K562 (cell line): ENCODE results near the gene CD14. TPM values are rescaled to one million over a fixed set of nuclear protein-coding genes. Genes with fewer than 3 reads are reported as not detected.

Source experiments
- ATAC-seq: fragments of 200-7000 bp; cut with Tn5 transposase; 3 replicates; pipeline ENCODE4 v1.9.1; 2020; ENCODE audit warnings: moderate library complexity
- BruUV-seq: library from RNA; stranded (reverse); fragments of 400-500 nt; replicated peaks from 2 replicates; lab custom pipeline; 2021; lab: Mats Ljungman, UMichigan
- CTCF ChIA-PET: fragments of 300-600 bp; formaldehyde crosslinking; extraction: SDS; loops from one replicate; lab custom pipeline; 2021; ENCODE audit warnings: low intra/inter-chr PET ratio; lab: Yijun Ruan, JAX
- POLR2A ChIA-PET: fragments of 300-600, 350-650 bp; sonication (Branson Sonifier 250); formaldehyde crosslinking; extraction: SDS; loops from one replicate; lab custom pipeline; 2021; ENCODE audit warnings: antibody characterized with exemption, inconsistent platforms; lab: Yijun Ruan, JAX
- DNase-seq, 4 experiments: peaks; one replicate each; pipeline versions ENCODE4 v3.0.0 to v3.0.0-alpha.2; 2011 to 2018; ENCODE audit warnings: low spot score in 3 of 4, mixed read lengths in 3 of 4; ENCODE audit errors: extremely low read depth in 1 of 4
- FAIRE-seq: peaks from 2 replicates; lab custom pipeline; 2011; peaks lifted over from hg19 to GRCh38; lab: Jason Lieb, UNC
- H2AFZ ChIP-seq: 2 replicates; pipeline ENCODE4 v1.6.0; 2011; ENCODE audit warnings: low read depth, low read length, control low read depth, inconsistent platforms
- H3K27ac ChIP-seq: fragments of 200-600 bp; 3 replicates; pipeline ENCODE4 v1.8.0; 2011; ENCODE audit warnings: low read depth, mild to moderate bottlenecking, control low read depth, inconsistent platforms, low read length, moderate library complexity, mixed read lengths; ENCODE audit errors: extremely low read depth
- H3K27me3 ChIP-seq, 2 experiments: fragments of 300-600 bp in 1 of 2; 2 replicates in 1 of 2; 3 replicates in 1 of 2; pipeline versions ENCODE4 v1.6.0 to v1.8.0; 2011; ENCODE audit warnings: inconsistent platforms in 2 of 2, low read length in 2 of 2, mild to moderate bottlenecking in 1 of 2, mixed read lengths in 1 of 2, moderate library complexity in 1 of 2; ENCODE audit not compliant: control insufficient read depth in 2 of 2, insufficient read depth in 2 of 2
- H3K36me3 ChIP-seq: fragments of 300-600 bp; 3 replicates; pipeline ENCODE4 v1.8.0; 2011; ENCODE audit warnings: mild to moderate bottlenecking, low read length, inconsistent platforms; ENCODE audit not compliant: control insufficient read depth, insufficient read depth
- H3K4me1 ChIP-seq, 2 experiments: fragments of 200-600 bp in 1 of 2; replicated peaks in 1 of 2; 2 replicates in 1 of 2; 3 replicates in 1 of 2; pipeline versions ENCODE4 v1.5.1 to v1.8.0; 2011; ENCODE audit warnings: inconsistent platforms in 2 of 2, low read length in 2 of 2, mild to moderate bottlenecking in 1 of 2, mixed read lengths in 1 of 2, moderate library complexity in 1 of 2; ENCODE audit not compliant: control insufficient read depth in 2 of 2, insufficient read depth in 2 of 2
- H3K4me2 ChIP-seq: 2 replicates; pipeline ENCODE4 v1.6.1; 2011; ENCODE audit warnings: low read length, control low read depth, inconsistent platforms, mixed read lengths; ENCODE audit not compliant: insufficient read depth
- H3K4me3 ChIP-seq: fragments of 200-600 bp; sonication (generic), shearing (Covaris generic); 2 replicates; pipeline ENCODE4 v1.5.1; 2016; ENCODE audit warnings: control low read depth, inconsistent platforms
- H3K79me2 ChIP-seq: fragments of 200-600 bp; 3 replicates; pipeline ENCODE4 v1.8.0; 2011; ENCODE audit warnings: low read length, inconsistent platforms; ENCODE audit not compliant: control insufficient read depth, insufficient read depth
- H3K9ac ChIP-seq, 2 experiments: 2 replicates each; pipeline versions ENCODE4 v1.6.0 to v1.6.1; 2011; ENCODE audit warnings: low read depth in 2 of 2, low read length in 2 of 2, control low read depth in 1 of 2, inconsistent platforms in 1 of 2, mild to moderate bottlenecking in 1 of 2, mixed read lengths in 1 of 2; ENCODE audit not compliant: insufficient read depth in 1 of 2
- H3K9me1 ChIP-seq: one replicate; pipeline ENCODE4 v1.6.0; 2011; ENCODE audit warnings: inconsistent platforms, mild to moderate bottlenecking, low read length, moderate library complexity; ENCODE audit not compliant: control insufficient read depth, insufficient read depth
- H3K9me3 ChIP-seq: replicated peaks from 2 replicates; pipeline ENCODE4 v1.5.1; 2011; ENCODE audit warnings: low read depth, low read length, inconsistent platforms; ENCODE audit not compliant: control insufficient read depth, insufficient read depth
- H4K20me1 ChIP-seq: replicated peaks from 2 replicates; pipeline ENCODE4 v1.6.1; 2011; ENCODE audit warnings: low read length, inconsistent platforms, mixed read lengths; ENCODE audit not compliant: control insufficient read depth, insufficient read depth
- CCAR2 ChIP-seq: fragments of 200-400 bp; formaldehyde crosslinking; IDR thresholded peaks from 2 replicates; pipeline ENCODE4 v1.6.1; 2017; ENCODE audit warnings: mild to moderate bottlenecking, low read depth, low read length
- NFE2 ChIP-seq: IDR thresholded peaks from 2 replicates; pipeline ENCODE4 v1.6.1; 2014; ENCODE audit warnings: antibody characterized with exemption, low read depth
- PHF21A ChIP-seq: fragments of 450-650 bp; IDR thresholded peaks from 2 replicates; pipeline ENCODE4 v1.6.1; 2017; ENCODE audit warnings: low read depth, borderline replicate concordance
- POLR2A ChIP-seq: fragments of 450-650 bp; conservative IDR thresholded peaks from 2 replicates; pipeline ENCODE4 v1.6.1; 2016
- POLR2AphosphoS2 ChIP-seq: IDR thresholded peaks from 2 replicates; pipeline ENCODE4 v1.6.1; 2012; ENCODE audit warnings: low read length, improper control_type of control experiment
- POLR2AphosphoS5 ChIP-seq: IDR thresholded peaks from 2 replicates; pipeline ENCODE4 v1.6.1; 2011; ENCODE audit warnings: mild to moderate bottlenecking, low read depth, low read length, moderate library complexity; ENCODE audit not compliant: control insufficient read depth, insufficient read depth
- RBFOX2 ChIP-seq: fragments of 200-400 bp; formaldehyde crosslinking; IDR thresholded peaks from 2 replicates; pipeline ENCODE4 v1.6.1; 2017; ENCODE audit warnings: low read depth, mild to moderate bottlenecking, low read length, moderate library complexity
- RBM22 ChIP-seq: fragments of 200-400 bp; formaldehyde crosslinking; IDR thresholded peaks from 2 replicates; pipeline ENCODE4 v1.6.1; 2018; ENCODE audit warnings: low read length, low read depth; ENCODE audit not compliant: poor library complexity, severe bottlenecking
- SRSF1 ChIP-seq: fragments of 200-400 bp; formaldehyde crosslinking; IDR thresholded peaks from 2 replicates; pipeline ENCODE4 v1.6.1; 2017; ENCODE audit warnings: mild to moderate bottlenecking, low read depth, low read length, moderate library complexity
- SUPT5H ChIP-seq: fragments of 450-650 bp; IDR thresholded peaks from 2 replicates; pipeline ENCODE4 v1.6.1; 2016
- ZFPM2 ChIP-seq: fragments of 250-450 bp; sonication (Bioruptor Pico); IDR thresholded peaks from 2 replicates; pipeline ENCODE4 v1.5.1; 2022; ENCODE audit warnings: mild to moderate bottlenecking
- ZNF143 ChIP-seq: sonication (generic); formaldehyde crosslinking; IDR thresholded peaks from 2 replicates; pipeline ENCODE4 v1.9.0; 2022; ENCODE audit warnings: mild to moderate bottlenecking, missing genetic modification reagents
- ZNF197 ChIP-seq: fragments of 200-800 bp; sonication (Bioruptor generic); IDR thresholded peaks from 2 replicates; pipeline ENCODE4 v1.6.1; 2016; ENCODE audit warnings: low read depth, missing genetic modification characterization, missing compliant biosample characterization
- ZNF23 ChIP-seq: fragments of 250-450 bp; sonication (Bioruptor Pico); IDR thresholded peaks from 2 replicates; pipeline ENCODE4 v1.4.0; 2020; ENCODE audit warnings: mild to moderate bottlenecking
- ZNF324 ChIP-seq: fragments of 250-450 bp; sonication (Bioruptor Pico); IDR thresholded peaks from 2 replicates; pipeline ENCODE4 v1.4.0; 2020; ENCODE audit warnings: mild to moderate bottlenecking
- ZNF77 ChIP-seq: fragments of 250-450 bp; sonication (Bioruptor Pico); IDR thresholded peaks from 2 replicates; pipeline ENCODE4 v1.5.0; 2020
- WGBS: fragments of 100-300 bp; shearing (Covaris generic); methylation state at CpG from one replicate; pipeline ENCODE4 v1.1.6; 2016; ENCODE audit warnings: low coverage, mixed read lengths; ENCODE audit not compliant: insufficient coverage; ENCODE audit errors: missing lambda C conversion rate; 5-methylcytosine and 5-hydroxymethylcytosine counted together
- in situ Hi-C: fragments of 300-500 bp; cut with MboI; formaldehyde crosslinking; loops from 4 replicates; pipeline ENCODE4 v1.15.0; 2018; ENCODE audit warnings: inconsistent platforms, mixed read lengths
- intact Hi-C: fragments of 100-400 bp; cut with micrococcal nuclease; formaldehyde crosslinking; loops from 2 replicates; pipeline ENCODE4 v1.14.2; 2022
- polyA plus RNA-seq, 8 experiments: library from polyadenylated mRNA; depleted of rRNA in 4 of 8; stranded (reverse) in 5 of 8; unstranded in 3 of 8; fragments of >200 nt; fragmentation: Nextera tagmentation in 2 of 8; fragmentation: Illumina TruSeq in 1 of 8; extraction: Ambion mirVana in 2 of 8; extraction: Trizol in 1 of 8; gene quantifications; 2 replicates each; pipeline versions ENCODE4 v1.2.1 to v1.2.3, GENCODE V29; 2011 to 2014; ENCODE audit warnings: inconsistent platforms in 1 of 8, missing spikeins in 1 of 8
- total RNA-seq, 7 experiments: library from RNA; depleted of rRNA in 6 of 7; stranded (reverse); fragments of >200 nt in 6 of 7; fragmentation: Illumina TruSeq in 2 of 7; extraction: Trizol in 2 of 7; gene quantifications; 2 replicates each; pipeline versions ENCODE4 v1.2.1 to v1.2.3, GENCODE V29; 2011 to 2021; ENCODE audit warnings: low replicate concordance in 1 of 7
- TF ChIP-seq, protein P1 (sequence below): IDR thresholded peaks from 2 replicates; pipeline ENCODE4 v1.6.1; 2012; ENCODE audit warnings: low read depth, low read length, improper control_type of control experiment, borderline replicate concordance
- TF ChIP-seq, protein P2 (sequence below): IDR thresholded peaks from 3 replicates; pipeline ENCODE4 v1.6.1; 2011; ENCODE audit warnings: borderline replicate concordance, mild to moderate bottlenecking; ENCODE audit not compliant: insufficient read length, insufficient read depth
- TF ChIP-seq, protein P3 (sequence below): sonication (generic); formaldehyde crosslinking; IDR thresholded peaks from 2 replicates; pipeline ENCODE4 v1.8.0; 2022; ENCODE audit warnings: missing genetic modification reagents, mild to moderate bottlenecking, moderate library complexity, borderline replicate concordance

Gene CD14
- total and polyA plus RNA-seq, 9 of the 15 experiments (the other 6 are each of a cell fraction or from before 2014, with no cell fraction given): 0.07 to 0.47 (median 0.14) TPM; not detected in 2

DNA sequence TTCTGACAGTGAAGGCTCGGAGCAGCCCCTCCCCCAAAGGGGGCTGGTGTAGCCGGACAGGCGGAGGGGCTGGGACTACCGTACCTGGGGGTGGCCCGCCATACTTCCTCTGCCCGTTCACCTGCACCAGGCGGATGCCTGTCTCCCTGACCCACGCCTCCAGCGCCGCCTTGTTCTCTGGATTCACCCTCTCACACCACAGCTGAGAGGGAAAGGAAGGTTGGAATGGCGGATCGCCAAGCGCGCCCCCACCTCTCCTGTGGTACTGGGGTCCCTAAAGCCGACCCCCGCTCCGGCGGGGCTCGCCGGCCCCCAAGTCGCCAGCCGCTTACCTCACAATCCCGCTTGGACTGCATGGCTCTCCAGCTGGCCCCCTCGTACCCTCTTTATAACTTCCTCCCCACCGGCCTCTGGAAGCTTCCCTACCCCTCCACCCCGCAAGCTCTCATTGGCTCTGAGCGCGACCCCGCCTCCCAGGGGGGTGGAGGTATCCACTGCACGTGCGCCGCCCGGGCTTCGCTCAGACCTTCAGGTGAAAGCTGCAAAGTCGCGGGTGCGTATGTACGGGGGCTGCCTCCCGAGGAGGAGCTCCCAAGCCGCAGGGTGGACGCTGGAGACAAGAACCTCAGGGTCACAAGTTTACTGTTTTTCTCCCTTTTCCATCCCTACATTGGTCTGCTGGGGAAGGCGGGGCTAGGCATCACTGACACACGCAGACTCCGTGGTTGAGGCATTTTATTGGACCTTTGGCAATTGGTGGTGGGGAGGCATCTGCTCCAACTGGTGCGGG is 40.4 kb upstream of the CD14 start, which contains the start of gene DND1:
DND1 (minus strand) TSS at position 390 of the 790 bp plus-strand sequence; CDS start at position 356, 34 bp downstream.
- FAIRE-seq (peak; percentile 6), ATAC-seq (peak; percentile 34), DNase-seq (peak in 3 of 4 experiments; percentile 35 to 62 (median 60))
- ChIA-PET POLR2A (interaction anchor here (0.7 to 3.6 kb wide), 5 partner anchors 8 to 107 kb away, joined by 3 to 12 read pairs (median 3); partner anchors contain the start of genes HARS1 and HARS2), CTCF (no interaction called here)
- BruUV-seq: no TSS peak
- Histone ChIP-seq H3K27me3 (no peaks in the 10 kb centered on the region), H3K9ac (no peak within 1 kb of the TSS), H3K36me3 (peaks cover 91% of the 10 kb centered on the region), H2AFZ (no peak within 1 kb of the TSS), H3K4me3 (no peak within 1 kb of the TSS), H3K9me3 (no peaks in the 10 kb centered on the region), H4K20me1 (no peaks in the 10 kb centered on the region), H3K9me1 (no peaks in the 10 kb centered on the region), H3K4me1 (peaks cover 0 to 16% of the 10 kb centered on the region in 2 experiments; a peak in 3 of 5 replicates), H3K4me2 (no peak within 1 kb of the TSS), H3K79me2 (no peaks in the 10 kb centered on the region; the same call in 2 of the 3 replicates), H3K27ac (no peak within 1 kb of the TSS)
- 89% methylated on average over 40 of the region's 45 CpGs for WGBS
- in situ Hi-C loops (no loop called here), intact Hi-C loops (no loop called here)
- no peak for TF ChIP-seq ZNF324 (CRISPR knock-in tag)
- TF ChIP-seq SRSF1: no peak
- TF ChIP-seq RBFOX2: peak; percentile 61
- no peak for TF ChIP-seq ZFPM2
- TF ChIP-seq POLR2A: peak; percentile 64
- no peak for TF ChIP-seq PHF21A
- TF ChIP-seq, protein P1, sequence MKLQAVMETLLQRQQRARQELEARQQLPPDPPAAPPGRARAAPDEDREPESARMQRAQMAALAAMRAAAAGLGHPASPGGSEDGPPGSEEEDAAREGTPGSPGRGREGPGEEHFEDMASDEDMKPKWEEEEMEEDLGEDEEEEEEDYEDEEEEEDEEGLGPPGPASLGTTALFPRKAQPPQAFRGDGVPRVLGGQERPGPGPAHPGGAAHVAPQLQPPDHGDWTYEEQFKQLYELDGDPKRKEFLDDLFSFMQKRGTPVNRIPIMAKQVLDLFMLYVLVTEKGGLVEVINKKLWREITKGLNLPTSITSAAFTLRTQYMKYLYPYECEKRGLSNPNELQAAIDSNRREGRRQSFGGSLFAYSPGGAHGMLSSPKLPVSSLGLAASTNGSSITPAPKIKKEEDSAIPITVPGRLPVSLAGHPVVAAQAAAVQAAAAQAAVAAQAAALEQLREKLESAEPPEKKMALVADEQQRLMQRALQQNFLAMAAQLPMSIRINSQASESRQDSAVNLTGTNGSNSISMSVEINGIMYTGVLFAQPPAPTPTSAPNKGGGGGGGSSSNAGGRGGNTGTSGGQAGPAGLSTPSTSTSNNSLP: no peak
- peak; percentile 71; the same call in 1 of the 2 replicates for TF ChIP-seq SUPT5H
- TF ChIP-seq POLR2AphosphoS2: 0 out of 2 replicates have a peak, but pooled peaks have one; percentile 23
- TF ChIP-seq CCAR2: no peak
- TF ChIP-seq RBM22: peak; percentile 78
- no peak for TF ChIP-seq ZNF143 (CRISPR knock-in tag)
- no peak for TF ChIP-seq ZNF23
- no peak for TF ChIP-seq ZNF197 (CRISPR knock-in tag)
- TF ChIP-seq NFE2: no peak
- TF ChIP-seq, protein P2, sequence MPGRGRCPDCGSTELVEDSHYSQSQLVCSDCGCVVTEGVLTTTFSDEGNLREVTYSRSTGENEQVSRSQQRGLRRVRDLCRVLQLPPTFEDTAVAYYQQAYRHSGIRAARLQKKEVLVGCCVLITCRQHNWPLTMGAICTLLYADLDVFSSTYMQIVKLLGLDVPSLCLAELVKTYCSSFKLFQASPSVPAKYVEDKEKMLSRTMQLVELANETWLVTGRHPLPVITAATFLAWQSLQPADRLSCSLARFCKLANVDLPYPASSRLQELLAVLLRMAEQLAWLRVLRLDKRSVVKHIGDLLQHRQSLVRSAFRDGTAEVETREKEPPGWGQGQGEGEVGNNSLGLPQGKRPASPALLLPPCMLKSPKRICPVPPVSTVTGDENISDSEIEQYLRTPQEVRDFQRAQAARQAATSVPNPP: no peak
- TF ChIP-seq POLR2AphosphoS5: peak; percentile 13; the same call in 1 of the 2 replicates
- TF ChIP-seq, protein P3, sequence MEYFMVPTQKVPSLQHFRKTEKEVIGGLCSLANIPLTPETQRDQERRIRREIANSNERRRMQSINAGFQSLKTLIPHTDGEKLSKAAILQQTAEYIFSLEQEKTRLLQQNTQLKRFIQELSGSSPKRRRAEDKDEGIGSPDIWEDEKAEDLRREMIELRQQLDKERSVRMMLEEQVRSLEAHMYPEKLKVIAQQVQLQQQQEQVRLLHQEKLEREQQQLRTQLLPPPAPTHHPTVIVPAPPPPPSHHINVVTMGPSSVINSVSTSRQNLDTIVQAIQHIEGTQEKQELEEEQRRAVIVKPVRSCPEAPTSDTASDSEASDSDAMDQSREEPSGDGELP: 0 out of 2 replicates have a peak, but pooled peaks have one; percentile 22
- TF ChIP-seq ZNF77 (CRISPR knock-in tag): no peak
